IMR-90 (cell line): ENCODE data around the gene ANTXR1. TPM values are rescaled to one million over a fixed set of nuclear protein-coding genes. Genes with fewer than 3 reads are reported as not detected.
A peak's percentile ranks its signal among the peaks of the same experiment; 100 is the strongest.

Experiments
- ATAC-seq: fragments of 200-7000 bp; cut with Tn5 transposase; 2 replicates; pipeline ENCODE4 v1.9.1; 2020; ENCODE audit warnings: low read depth, mild to moderate bottlenecking, moderate library complexity
- BruUV-seq: library from RNA; stranded (reverse); fragments of 400-500 nt; replicated peaks from 2 replicates; lab custom pipeline; 2021; lab: Mats Ljungman, UMichigan
- CTCF ChIA-PET: fragments of 300-600 bp; formaldehyde crosslinking; extraction: SDS; loops from one replicate; lab custom pipeline; 2021; ENCODE audit warnings: antibody characterized with exemption; lab: Yijun Ruan, JAX
- POLR2A ChIA-PET: fragments of 300-600 bp; sonication (Branson Sonifier 250); formaldehyde crosslinking; loops from one replicate; lab custom pipeline; 2022; ENCODE audit warnings: antibody characterized with exemption; ENCODE audit not compliant: unreplicated experiment; lab: Charles Lee
- DNase-seq: peaks from one replicate; pipeline ENCODE4 v3.0.0; 2013
- H2AFZ ChIP-seq: replicated peaks from 2 replicates; pipeline ENCODE3; 2013; ENCODE audit warnings: low read length, mild to moderate bottlenecking; ENCODE audit not compliant: poor library complexity
- H2AK5ac ChIP-seq: 2 replicates; pipeline ENCODE4 v1.6.1; 2013; ENCODE audit warnings: low read depth, low read length, inconsistent platforms
- H2AK9ac ChIP-seq: replicated peaks from 2 replicates; pipeline ENCODE3; 2013; ENCODE audit warnings: mild to moderate bottlenecking, low read depth, low read length, moderate library complexity; ENCODE audit not compliant: poor library complexity
- H2BK120ac ChIP-seq: 2 replicates; pipeline ENCODE4 v1.6.1; 2013; ENCODE audit warnings: low read depth, low read length, inconsistent platforms
- H2BK15ac ChIP-seq: 3 replicates; pipeline ENCODE4 v1.6.1; 2013; ENCODE audit warnings: low read depth, low read length, inconsistent platforms
- H2BK20ac ChIP-seq: 2 replicates; pipeline ENCODE4 v1.6.1; 2013; ENCODE audit warnings: low read depth, mild to moderate bottlenecking, inconsistent platforms, low read length, moderate library complexity
- H2BK5ac ChIP-seq: 2 replicates; pipeline ENCODE4 v1.6.1; 2013; ENCODE audit warnings: mild to moderate bottlenecking, low read depth, low read length, inconsistent platforms; ENCODE audit not compliant: poor library complexity, severe bottlenecking
- H3K14ac ChIP-seq: replicated peaks from 2 replicates; pipeline ENCODE4 v1.6.1; 2013; ENCODE audit warnings: low read depth, low read length, inconsistent platforms
- H3K18ac ChIP-seq: 2 replicates; pipeline ENCODE4 v1.6.1; 2013; ENCODE audit warnings: low read depth, low read length, control low read depth
- H3K23ac ChIP-seq: 2 replicates; pipeline ENCODE4 v1.6.1; 2013; ENCODE audit warnings: low read depth, low read length, inconsistent platforms
- H3K27ac ChIP-seq: 2 replicates; pipeline ENCODE4 v1.5.1; 2013; ENCODE audit warnings: mild to moderate bottlenecking, control low read depth, low read length; ENCODE audit not compliant: insufficient read depth
- H3K27me3 ChIP-seq: 2 replicates; pipeline ENCODE4 v1.6.1; 2013; ENCODE audit warnings: low read length; ENCODE audit not compliant: control insufficient read depth, insufficient read depth
- H3K36me3 ChIP-seq: 2 replicates; pipeline ENCODE4 v1.6.1; 2013; ENCODE audit warnings: low read length, mixed read lengths; ENCODE audit not compliant: control insufficient read depth, insufficient read depth
- H3K4ac ChIP-seq: 2 replicates; pipeline ENCODE4 v1.6.1; 2013; ENCODE audit warnings: low read depth, low read length, inconsistent platforms
- H3K4me1 ChIP-seq: 2 replicates; pipeline ENCODE4 v1.6.1; 2013; ENCODE audit warnings: low read length, mixed read lengths; ENCODE audit not compliant: control insufficient read depth, insufficient read depth
- H3K4me2 ChIP-seq: 2 replicates; pipeline ENCODE4 v1.6.1; 2013; ENCODE audit warnings: low read depth, mild to moderate bottlenecking, control low read depth, low read length, moderate library complexity
- H3K4me3 ChIP-seq: 2 replicates; pipeline ENCODE4 v1.5.1; 2013; ENCODE audit warnings: low read depth, mild to moderate bottlenecking, control low read depth, low read length, moderate library complexity; ENCODE audit not compliant: insufficient read depth
- H3K56ac ChIP-seq: 2 replicates; pipeline ENCODE4 v1.6.1; 2013; ENCODE audit warnings: low read length, inconsistent platforms; ENCODE audit not compliant: insufficient read depth; ENCODE audit errors: extremely low read depth
- H3K79me1 ChIP-seq, 2 experiments: 2 replicates each; pipeline ENCODE4 v1.6.1; 2013; ENCODE audit warnings: low read length in 2 of 2, inconsistent platforms in 1 of 2, low read depth in 1 of 2
- H3K9ac ChIP-seq: 2 replicates; pipeline ENCODE4 v1.6.1; 2013; ENCODE audit warnings: low read depth, low read length, control low read depth
- H3K9me1 ChIP-seq: 2 replicates; pipeline ENCODE4 v1.6.1; 2013; ENCODE audit warnings: low read length, inconsistent platforms; ENCODE audit not compliant: insufficient read depth
- H3K9me3 ChIP-seq: 2 replicates; pipeline ENCODE4 v1.6.1; 2013; ENCODE audit warnings: low read length; ENCODE audit not compliant: control insufficient read depth, insufficient read depth
- H4K20me1 ChIP-seq: 2 replicates; pipeline ENCODE4 v1.6.1; 2013; ENCODE audit warnings: low read length, inconsistent platforms; ENCODE audit not compliant: insufficient read depth
- H4K5ac ChIP-seq: 2 replicates; pipeline ENCODE4 v1.6.1; 2013; ENCODE audit warnings: mild to moderate bottlenecking, low read depth, low read length, control low read depth
- H4K8ac ChIP-seq, 2 experiments: 2 replicates each; pipeline ENCODE4 v1.6.1; 2013; ENCODE audit warnings: low read depth in 2 of 2, low read length in 2 of 2, control low read depth in 1 of 2, inconsistent platforms in 1 of 2
- H4K91ac ChIP-seq: 2 replicates; pipeline ENCODE4 v1.6.1; 2013; ENCODE audit warnings: low read depth, low read length, inconsistent platforms; ENCODE audit not compliant: insufficient read depth
- NFE2L2 ChIP-seq: fragments of 150-350 bp; IDR thresholded peaks from 2 replicates; pipeline ENCODE4 v1.6.1; 2016; ENCODE audit warnings: low read depth, mild to moderate bottlenecking, low read length
- RFX5 ChIP-seq: IDR thresholded peaks from 2 replicates; pipeline ENCODE4 v1.8.0; 2012; ENCODE audit warnings: low read depth, mild to moderate bottlenecking, low read length, moderate library complexity
- WGBS, 2 experiments: methylation state at CpG; one replicate each; pipeline versions ENCODE4 v1.1.5 to v1.1.7; 2013; ENCODE audit warnings: missing lambda C conversion rate in 2 of 2; ENCODE audit not compliant: insufficient read length in 1 of 2; ENCODE audit errors: extremely low coverage in 2 of 2; 5-methylcytosine and 5-hydroxymethylcytosine counted together
- dilution Hi-C: fragments of 300-500 bp; cut with HindIII; formaldehyde crosslinking; loops from one replicate; pipeline ENCODE4 v1.14.3; 2018; ENCODE audit warnings: low sequenced_read_pairs; ENCODE audit not compliant: unreplicated experiment
- in situ Hi-C: fragments of 300-500 bp; cut with MboI; formaldehyde crosslinking; loops from 3 replicates; pipeline ENCODE4 v1.14.3; 2019; ENCODE audit warnings: low sequenced_read_pairs, inconsistent platforms, mixed read lengths
- intact Hi-C: fragments of 100-400 bp; cut with micrococcal nuclease; formaldehyde crosslinking; loops from 2 replicates; pipeline ENCODE4 v1.10.0; 2022
- polyA plus RNA-seq, 3 experiments: library from polyadenylated mRNA; depleted of rRNA; stranded (reverse); fragments of >200 nt; gene quantifications; 2 replicates each; pipeline ENCODE4 v1.2.3, GENCODE V29; 2012; ENCODE audit warnings: low replicate concordance in 1 of 3
- total RNA-seq: library from RNA; depleted of rRNA; stranded (reverse); fragments of >200 nt; gene quantifications from 2 replicates; pipeline ENCODE4 v1.2.3, GENCODE V29; 2012

The ANTXR1 gene
- total and polyA plus RNA-seq, 2 of the 4 experiments (the other 2 are of a cell fraction): 27.2 to 36.9 TPM

- H2BK20ac ChIP-seq: no peak overlapping the region
- no peak overlapping the region for H2BK5ac ChIP-seq
- H4K8ac ChIP-seq: no peak overlapping the region
- ATAC-seq (no peak), DNase-seq (no peak)
- in situ Hi-C loops (no loop called here), intact Hi-C loops (no loop called here), dilution Hi-C loops (no loop called here)
- no peak overlapping the region for H2BK15ac ChIP-seq
- no TSS peak for BruUV-seq
- no peak overlapping the region for H3K27ac ChIP-seq
- CTCF ChIA-PET: no interaction called here
- H3K9me3 ChIP-seq: no peaks in the 10 kb centered on the region
- H3K56ac ChIP-seq: no peak overlapping the region
- peaks cover 0 to 38% of the 10 kb centered on the region in 2 experiments; a peak in 3 of 4 replicates for H3K79me1 ChIP-seq
- H3K9ac ChIP-seq: no peak overlapping the region
- H2BK120ac ChIP-seq: no peak overlapping the region
- TF ChIP-seq NFE2L2 (no peak), RFX5 (no peak)
- WGBS, 2 experiments: 93% methylated on average over 3 of the region's 3 CpGs; no CpG with 5 or more reads in 1 of the 2 experiments
- no peak overlapping the region for H2AFZ ChIP-seq
- peaks cover 9% of the 10 kb centered on the region for H3K4me1 ChIP-seq
- no peak overlapping the region for H3K14ac ChIP-seq
- H2AK9ac ChIP-seq: no peak overlapping the region
- H3K4me3 ChIP-seq: no peak overlapping the region
- no peak overlapping the region for H4K91ac ChIP-seq
- peaks cover 44% of the 10 kb centered on the region for H3K36me3 ChIP-seq
- H3K27me3 ChIP-seq: no peaks in the 10 kb centered on the region
- H3K9me1 ChIP-seq: peaks cover 26% of the 10 kb centered on the region
- 0 out of 2 replicates have a peak overlapping the region, but pooled peaks have one; percentile 20 for H4K5ac ChIP-seq
- no peak overlapping the region for H3K23ac ChIP-seq
- no peak overlapping the region for H3K4me2 ChIP-seq
- POLR2A ChIA-PET: no interaction called here
- H3K18ac ChIP-seq: no peak overlapping the region
- H2AK5ac ChIP-seq: no peak overlapping the region
- H3K4ac ChIP-seq: no peak overlapping the region
- H4K20me1 ChIP-seq: no peaks in the 10 kb centered on the region
These were observed 196.5 kb downstream of the ANTXR1 start for GRCh38 chr2:69209482-69209881.
